SK-N-DZ (cell line): ENCODE measurements around the gene SLC38A10.
A peak's percentile ranks its signal among the peaks of the same experiment; 100 is the strongest.

Source experiments
- DNase-seq: peaks from one replicate; pipeline ENCODE4 v3.0.0-alpha.2; 2015; ENCODE audit warnings: low spot score

The SLC38A10 gene

GRCh38 chr17:81254955-81255717 lies 40.0 kb downstream of the SLC38A10 start:
- peak; percentile 82 for DNase-seq

DNA sequence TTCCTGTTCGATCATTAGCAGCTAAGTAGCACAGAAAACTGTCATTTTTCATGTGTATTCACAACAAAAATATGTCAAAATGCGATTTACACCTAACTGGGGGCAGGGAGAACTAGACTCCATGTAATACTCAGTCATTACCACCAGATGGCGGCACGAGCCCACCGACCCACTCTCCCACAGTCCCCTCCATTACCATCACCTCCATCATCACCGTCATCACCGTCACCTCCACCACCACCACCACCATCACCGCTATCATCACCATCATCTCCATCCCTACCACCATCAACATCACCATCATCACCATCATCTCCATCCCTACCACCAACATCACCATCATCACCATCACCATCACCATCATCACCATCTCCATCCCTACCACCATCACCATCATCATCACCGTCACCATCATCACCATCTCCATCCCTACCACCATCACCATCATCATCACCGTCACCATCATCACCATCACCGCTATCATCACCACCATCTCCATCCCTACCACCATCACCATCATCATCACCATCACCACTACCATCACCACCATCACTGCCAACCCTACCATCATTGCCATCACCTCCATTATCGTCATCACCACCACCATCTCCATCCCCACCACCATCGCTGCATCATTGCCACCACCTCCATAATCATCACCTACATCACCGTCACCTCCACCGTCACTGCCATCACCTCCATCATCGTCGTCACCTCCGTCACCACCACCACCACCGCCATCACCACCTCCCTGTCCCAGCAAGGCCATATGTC lies 41.6 kb downstream of the SLC38A10 start:
- DNase-seq, result peak; percentile 65

DNA sequence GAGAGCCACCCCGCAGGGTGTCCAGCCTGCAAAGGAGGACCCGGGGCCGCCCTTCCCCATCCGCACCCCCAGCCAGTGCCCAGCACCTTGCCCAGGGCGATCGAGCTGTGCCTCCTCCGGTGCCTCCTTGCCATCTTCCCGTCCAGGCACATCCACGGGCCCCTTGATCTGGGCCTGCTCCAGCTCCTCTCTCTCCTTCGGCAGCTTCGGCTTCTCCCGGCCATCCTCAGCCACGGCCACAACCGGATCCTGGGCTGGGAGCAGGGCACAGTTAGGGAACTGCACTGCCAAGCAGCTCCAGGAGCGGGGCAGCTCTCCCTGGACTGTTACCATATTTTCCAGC lies 42.1 kb downstream of the SLC38A10 start:
- DNase-seq, result no peak

DNA sequence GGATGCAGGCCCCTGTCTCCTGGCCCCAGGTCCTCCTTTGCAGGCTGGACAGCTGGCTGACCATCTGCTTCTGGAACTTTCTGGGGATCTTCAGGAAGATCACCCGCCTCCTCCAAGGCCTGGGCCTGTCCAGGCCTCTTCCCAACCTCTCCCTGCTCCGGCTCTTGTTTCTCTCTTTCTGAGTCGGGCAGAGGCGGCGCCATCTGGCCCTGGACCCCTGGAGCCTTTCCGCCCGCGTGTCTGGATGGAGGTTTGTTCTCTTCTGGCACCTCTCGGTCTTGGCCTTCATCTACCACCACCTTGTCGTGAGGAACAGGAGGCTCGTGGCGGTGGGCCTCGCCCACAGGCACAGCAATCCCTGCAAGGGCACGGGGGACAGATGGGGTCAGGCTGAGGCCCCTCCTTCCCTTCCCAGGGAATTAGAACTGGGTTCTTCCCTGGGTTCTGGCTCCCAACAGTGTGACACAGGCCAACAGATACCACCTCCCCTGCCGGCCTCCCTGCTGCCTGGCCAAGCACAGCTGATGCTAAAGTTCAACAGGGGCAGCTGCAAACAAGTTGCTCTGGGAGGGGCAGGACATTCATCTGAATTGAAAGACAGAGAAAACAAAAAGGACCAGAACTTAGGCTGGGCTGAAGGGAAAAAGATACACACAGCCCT lies 42.7 kb downstream of the SLC38A10 start:
- peak; percentile 60 for DNase-seq

- DNase-seq, result peak; percentile 85
These were observed 43.3 kb downstream of the SLC38A10 start for GRCh38 chr17:81251709-81252301.

DNA sequence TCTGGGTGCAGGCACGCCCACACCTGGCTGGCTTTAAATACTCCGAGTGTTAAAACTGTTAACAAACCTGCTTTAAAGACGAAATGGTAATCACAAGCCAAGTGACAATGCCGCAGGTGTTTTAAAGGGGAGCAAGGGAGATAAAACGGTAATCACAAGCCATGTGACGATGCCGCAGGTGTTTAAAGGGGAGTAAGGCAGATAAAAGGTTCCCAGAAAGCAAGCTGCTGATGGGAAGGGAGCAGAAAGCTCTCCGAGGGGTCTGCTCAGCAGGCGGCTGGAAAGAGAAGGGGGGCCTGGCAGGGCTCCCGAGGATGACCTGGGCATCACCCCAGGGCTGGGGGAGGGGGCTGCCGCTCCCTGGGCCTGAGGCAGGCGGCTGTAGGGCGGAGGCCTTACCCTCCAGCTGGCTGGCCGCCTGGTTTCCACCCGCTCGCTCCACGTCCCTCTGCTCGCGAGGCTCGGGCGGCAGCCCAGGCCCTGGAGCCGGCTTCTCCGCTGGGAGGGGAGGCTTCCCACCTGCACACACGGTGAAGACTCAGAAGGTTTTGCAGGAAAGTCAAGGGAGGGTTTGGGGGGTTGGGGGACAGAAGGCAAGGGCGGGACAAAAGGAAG lies 43.9 kb downstream of the SLC38A10 start:
- peak; percentile 56 for DNase-seq

DNA sequence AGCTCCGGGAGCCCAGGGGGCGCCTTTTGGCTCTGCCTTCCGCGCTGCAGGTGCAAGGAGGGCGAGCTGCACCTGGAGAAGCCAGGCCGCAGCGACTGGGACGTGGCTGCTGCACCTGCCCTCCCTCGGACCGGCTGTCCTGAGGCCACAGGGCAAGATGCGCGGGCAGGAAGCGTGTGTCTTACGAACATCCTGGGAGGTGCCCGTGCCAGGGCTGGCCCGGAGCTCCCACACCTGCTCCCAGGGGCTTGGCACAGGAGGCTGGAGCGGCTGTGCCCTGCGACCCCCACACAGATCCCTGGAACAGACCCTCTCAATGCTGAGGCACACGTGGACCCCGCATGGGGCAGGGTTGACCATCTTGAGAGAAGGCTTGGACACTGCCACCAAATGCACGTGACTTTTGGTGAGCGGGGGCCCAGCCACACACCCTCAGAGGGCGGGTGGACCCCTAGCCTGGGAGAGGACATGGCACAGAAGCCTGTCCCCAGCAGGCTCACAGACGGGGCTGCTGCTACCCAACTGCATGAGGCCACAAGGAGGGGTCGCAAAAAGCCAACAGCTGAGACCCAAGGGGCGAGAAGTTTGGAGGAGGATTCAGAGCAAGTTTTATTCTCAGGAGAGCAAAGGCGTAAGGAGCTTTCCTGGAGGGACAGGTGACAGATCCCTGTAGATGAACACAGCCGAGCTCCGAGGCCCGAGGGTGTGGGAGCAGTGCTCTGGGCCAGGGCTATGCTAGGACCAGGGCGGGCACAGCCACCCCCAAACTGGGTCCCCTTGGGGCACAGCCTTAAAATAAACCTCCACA lies 44.6 kb downstream of the SLC38A10 start:
- no peak for DNase-seq

- DNase-seq, result peak; percentile 76
These were observed 45.7 kb downstream of the SLC38A10 start for GRCh38 chr17:81249223-81250040.

DNA sequence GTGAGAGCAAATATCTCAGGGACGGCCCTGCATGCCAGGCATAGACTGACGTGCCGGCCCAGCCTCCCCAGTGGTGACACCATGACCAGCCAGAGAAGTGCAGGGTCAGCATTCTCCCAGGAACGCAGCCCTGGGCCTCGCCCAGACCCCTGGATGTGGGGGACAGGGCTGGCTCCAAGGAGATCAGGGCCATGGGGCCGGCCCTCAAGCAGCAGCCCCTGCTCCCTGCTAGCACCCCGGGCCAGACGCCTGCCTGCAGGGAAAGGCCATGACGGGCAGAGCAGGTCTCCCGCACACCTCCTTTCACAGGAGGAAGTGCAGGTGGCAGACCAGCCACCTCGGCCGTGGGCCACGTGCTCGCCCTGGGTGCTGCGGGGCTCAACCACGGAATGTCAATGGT lies 46.5 kb downstream of the SLC38A10 start:
- DNase-seq, result no peak

- DNase-seq, result no peak
These were observed 47.6 kb downstream of the SLC38A10 start for GRCh38 chr17:81247339-81247990.

DNA sequence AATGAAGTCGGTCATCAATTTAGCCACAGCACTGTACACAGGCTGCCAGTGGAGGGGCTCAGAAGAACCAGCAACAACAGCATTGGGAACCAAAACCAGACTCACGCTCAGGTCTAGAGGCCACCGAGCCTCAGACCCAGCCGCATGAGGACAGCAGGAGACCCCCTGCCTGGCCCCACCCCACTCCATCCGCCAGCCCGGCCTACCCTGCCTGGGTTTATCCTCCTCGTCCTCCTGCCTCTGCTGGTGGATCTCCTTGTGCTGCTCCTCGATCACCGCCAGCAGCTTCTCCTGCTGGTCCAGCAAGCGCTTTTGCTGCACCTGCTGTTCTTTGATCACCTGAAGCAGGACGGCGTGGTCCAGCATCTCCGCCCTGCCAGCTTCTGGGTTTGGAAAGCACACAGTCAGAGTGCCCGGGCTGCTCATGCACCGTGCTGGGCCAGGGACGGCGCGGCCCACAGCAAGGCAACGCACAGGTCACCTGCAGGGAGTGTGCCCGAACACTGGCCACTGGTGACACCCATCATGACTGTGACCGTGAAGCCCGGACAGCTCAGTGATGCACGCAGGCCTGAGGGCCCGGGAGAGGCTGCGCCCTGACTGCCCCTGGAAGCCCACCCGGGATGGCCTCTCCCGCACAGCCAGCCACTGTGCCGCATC lies 48.3 kb downstream of the SLC38A10 start:
- DNase-seq, result no peak

GRCh38 chr17:81246343-81246670 lies 48.8 kb downstream of the SLC38A10 start:
- DNase-seq, result no peak

- no peak for DNase-seq
These were observed 49.3 kb downstream of the SLC38A10 start for GRCh38 chr17:81245665-81246342.

DNA sequence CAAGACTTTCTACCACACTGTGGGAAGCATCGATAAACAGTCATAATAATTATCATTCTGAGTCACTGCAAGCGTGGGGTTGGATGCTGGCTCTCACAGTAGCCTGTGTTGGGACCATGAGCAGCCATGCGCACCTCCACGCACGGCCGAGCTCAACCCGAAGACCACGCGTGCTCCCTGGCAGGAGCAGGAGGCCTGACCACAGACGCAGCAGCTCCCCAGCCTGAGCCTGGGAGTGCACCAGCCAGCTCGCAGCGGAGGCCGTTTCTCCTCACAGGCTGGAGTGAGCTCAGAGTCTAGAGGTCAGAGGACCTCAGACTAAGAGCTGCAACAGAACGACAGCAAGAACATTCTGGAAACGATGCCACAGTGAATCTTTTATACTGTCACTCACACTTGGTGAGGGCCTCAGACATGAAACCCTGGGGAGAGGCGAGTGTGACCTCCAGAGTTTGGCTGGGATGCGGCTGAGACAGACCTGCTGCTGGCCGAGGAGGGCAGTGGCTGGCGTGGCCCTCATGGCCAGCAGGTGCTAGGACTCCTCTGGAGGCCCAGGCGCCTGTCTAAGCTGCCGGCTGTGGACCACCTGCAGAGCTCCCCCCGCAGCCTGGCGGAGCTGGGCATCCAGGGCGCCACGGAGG lies 50.0 kb downstream of the SLC38A10 start:
- DNase-seq, result no peak

- no peak for DNase-seq
These were observed 50.6 kb downstream of the SLC38A10 start for GRCh38 chr17:81244358-81245023.

DNA sequence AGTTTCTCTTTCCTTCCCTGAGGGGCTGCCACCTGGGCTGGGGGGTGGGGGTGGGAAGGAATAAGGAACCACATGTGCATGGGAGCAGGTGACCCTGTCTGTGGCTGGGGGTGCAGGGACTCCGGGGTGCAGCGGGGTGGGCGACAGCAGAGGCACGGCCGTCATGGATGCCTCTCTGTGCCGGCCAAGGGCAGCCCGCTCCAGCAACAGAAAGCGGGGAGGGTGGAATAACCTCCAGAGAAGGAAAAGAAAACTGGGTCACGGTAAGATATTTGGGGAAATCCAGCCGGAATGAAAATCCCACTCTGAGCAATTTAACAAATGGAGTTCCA lies 51.8 kb downstream of the SLC38A10 start:
- DNase-seq, result no peak
